ENCODE data around the gene TCEA2. TPM values are rescaled to one million over a fixed set of nuclear protein-coding genes. Genes with fewer than 3 reads are reported as not detected.
A peak's percentile ranks its signal among the peaks of the same experiment; 100 is the strongest.

The TCEA2 gene
- total and polyA plus RNA-seq, 2 of the 13 experiments (the other 11 are each of a cell fraction or from before 2014, with no cell fraction given), result 28.1 to 33.7 TPM

GRCh38 chr20:64065062-64065973, 2.3 kb downstream of the TCEA2 start (continued):
- TF ChIP-seq PLSCR1 (CRISPR knock-in tag; IDR thresholded peaks at IDR 0.05; ENCODE audit: borderline replicate concordance) (no peak), LCORL (IDR thresholded peaks at IDR 0.05) (no peak), LCORL (CRISPR knock-in tag; IDR thresholded peaks at IDR 0.05) (peak; percentile 83), ZNF441 (CRISPR knock-in tag; IDR thresholded peaks at IDR 0.05; ENCODE audit: borderline replicate concordance) (no peak), GATAD2A (CRISPR knock-in tag; IDR thresholded peaks at IDR 0.05) (peak; percentile 45; the same call in 1 of the 2 replicates), ZBTB2 (CRISPR knock-in tag; IDR thresholded peaks at IDR 0.05; ENCODE audit: low read depth) (0 out of 2 replicates have a peak, but pooled peaks have one; percentile 52), THAP9 (CRISPR knock-in tag; IDR thresholded peaks at IDR 0.05; ENCODE audit: borderline replicate concordance) (peak; percentile 75), ATRX (CRISPR knock-in tag; IDR thresholded peaks at IDR 0.05; ENCODE audit: borderline replicate concordance) (no peak), ZNF333 (CRISPR knock-in tag; IDR thresholded peaks at IDR 0.05; ENCODE audit: borderline replicate concordance) (0 out of 2 replicates have a peak, but pooled peaks have one; percentile 45), NR2F1 (CRISPR knock-in tag; IDR thresholded peaks at IDR 0.05) (peak; percentile 50 to 73; a peak in 1 of 4 replicates), E2F2 (CRISPR knock-in tag; IDR thresholded peaks at IDR 0.05; ENCODE audit: borderline replicate concordance) (0 out of 2 replicates have a peak, but pooled peaks have one; percentile 55), ZNF430 (CRISPR knock-in tag; IDR thresholded peaks at IDR 0.05) (peak; percentile 93), ZNF143 (CRISPR knock-in tag; IDR thresholded peaks at IDR 0.05) (no peak; the same call in 1 of the 2 replicates), ZNF501 (CRISPR knock-in tag; IDR thresholded peaks at IDR 0.05) (peak; percentile 51; the same call in 1 of the 2 replicates), ZBTB7A (CRISPR knock-in tag; IDR thresholded peaks at IDR 0.05) (peak; percentile 98), ZNF781 (CRISPR knock-in tag; IDR thresholded peaks at IDR 0.05; ENCODE audit: borderline replicate concordance, not compliant biosample characterization) (peak; percentile 63), DMTF1 (CRISPR knock-in tag; IDR thresholded peaks at IDR 0.05) (0 out of 2 replicates have a peak, but pooled peaks have one; percentile 83)
